ENCODE measurements around the gene MOB3A. TPM values are rescaled to one million over a fixed set of nuclear protein-coding genes. Genes with fewer than 3 reads are reported as not detected.

The MOB3A gene
- total and polyA plus RNA-seq, 2 experiments from 2014 or later = 2.9 to 5.9 TPM

DNA sequence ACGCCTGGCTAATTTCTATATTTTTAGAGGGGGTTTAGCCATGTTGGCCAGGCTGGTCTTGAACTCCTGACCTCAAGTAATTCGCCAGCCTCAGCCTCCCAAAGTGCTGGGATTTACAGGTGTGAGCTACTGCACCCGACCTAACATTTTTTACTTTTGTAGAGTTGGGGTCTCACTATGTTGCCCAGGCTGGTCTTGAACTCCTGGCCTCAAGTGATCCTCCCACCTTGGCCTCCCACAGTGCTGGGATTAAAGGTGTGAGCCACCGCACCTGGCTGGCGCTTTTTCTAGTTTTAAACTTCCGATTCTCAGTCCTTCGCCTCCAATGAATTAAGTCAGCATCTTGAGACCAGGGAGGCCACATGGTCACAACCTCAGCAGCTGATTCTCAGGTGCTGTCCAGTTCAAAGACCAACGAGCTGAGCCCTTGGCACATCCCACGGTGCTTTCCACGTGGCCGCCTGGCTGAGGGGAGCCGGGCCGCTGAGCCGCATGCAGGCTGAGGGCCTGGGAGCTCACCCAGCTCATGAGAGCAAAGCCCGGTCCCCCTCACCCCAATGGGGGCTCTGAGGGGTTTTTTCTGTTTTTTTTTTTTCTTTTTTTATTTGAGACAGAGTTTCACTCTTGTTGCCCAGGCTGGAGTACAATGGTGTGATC, 46.2 kb upstream of the MOB3A start:
- Mint-ChIP-seq H3K4me1 (peaks cover 4% of the 10 kb centered on the region; the same call in 2 of the 3 replicates), H3K27ac (no peak overlapping the region), H3K4me3 (no peak overlapping the region), H3K9me3 (no peaks in the 10 kb centered on the region), H3K36me3 (ENCODE audit: low read depth) (peaks cover 37% of the 10 kb centered on the region), H3K27me3 (ENCODE audit: insufficient read depth, low read depth, poor library complexity) (peaks cover 15% of the 10 kb centered on the region)
- H2AFZ ChIP-seq = no peak overlapping the region
- ATAC-seq (no peak), DNase-seq (ENCODE audit: low spot score) (no peak)
- peaks cover 4% of the 10 kb centered on the region; the same call in 1 of the 2 replicates for H3K36me3 ChIP-seq (ENCODE audit: insufficient read depth)
- H4K20me1 ChIP-seq (replicated peaks; ENCODE audit: insufficient read depth) = peaks cover 61% of the 10 kb centered on the region
- TF ChIP-seq EZH2phosphoT487 (IDR thresholded peaks at IDR 0.05; ENCODE audit: unreplicated experiment) = no peak
- H3K79me2 ChIP-seq (replicated peaks; ENCODE audit: insufficient read depth) = peaks cover 98% of the 10 kb centered on the region
- H3F3A ChIP-seq (replicated peaks; ENCODE audit: low read depth) = peaks cover 4% of the 10 kb centered on the region; the same call in 1 of the 2 replicates
- H3K27ac ChIP-seq (ENCODE audit: low read depth) = no peak overlapping the region
- no peaks in the 10 kb centered on the region for H3K27me3 ChIP-seq (ENCODE audit: insufficient read depth)
- H3K4me3 ChIP-seq = no peak overlapping the region
- no peaks in the 10 kb centered on the region for H3K9me2 ChIP-seq (ENCODE audit: insufficient read depth)
- no peak overlapping the region for H3K4me2 ChIP-seq
- H3K4me1 ChIP-seq (ENCODE audit: insufficient read depth) = no peaks in the 10 kb centered on the region

DNA sequence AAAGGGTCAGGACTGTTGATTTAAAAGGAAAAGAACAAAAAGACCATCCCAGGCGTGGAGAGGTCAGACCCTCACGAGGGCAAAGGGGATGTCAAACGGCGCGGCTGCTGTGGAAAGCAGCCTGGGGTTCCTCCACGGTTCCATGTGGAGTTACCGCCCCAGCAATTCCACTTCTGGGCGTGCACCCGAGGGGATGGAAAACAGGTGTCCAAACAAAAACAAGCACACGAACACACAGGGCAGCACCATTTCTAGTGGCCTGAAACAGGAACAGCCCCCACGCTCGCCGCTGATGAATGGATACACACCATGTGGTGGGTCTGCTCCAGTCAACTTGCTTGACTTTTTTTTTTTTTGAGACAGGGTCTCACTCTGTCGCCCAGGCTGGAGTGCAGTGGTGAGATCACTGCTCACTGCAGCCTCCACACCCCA, 44.0 kb upstream of the MOB3A start:
- H3F3A ChIP-seq (replicated peaks; ENCODE audit: low read depth) = peaks cover 4% of the 10 kb centered on the region; the same call in 1 of the 2 replicates
- DNase-seq (ENCODE audit: low spot score) (no peak), ATAC-seq (no peak)
- H4K20me1 ChIP-seq (replicated peaks; ENCODE audit: insufficient read depth) = peaks cover 44% of the 10 kb centered on the region
- Mint-ChIP-seq H3K27me3 (ENCODE audit: insufficient read depth, low read depth, poor library complexity) (peaks cover 13% of the 10 kb centered on the region), H3K4me3 (no peak overlapping the region), H3K36me3 (ENCODE audit: low read depth) (peaks cover 46% of the 10 kb centered on the region), H3K9me3 (no peaks in the 10 kb centered on the region), H3K4me1 (peaks cover 2% of the 10 kb centered on the region; the same call in 1 of the 3 replicates), H3K27ac (no peak overlapping the region)
- H3K36me3 ChIP-seq (ENCODE audit: insufficient read depth) = peaks cover 10% of the 10 kb centered on the region; the same call in 1 of the 2 replicates
- H3K27ac ChIP-seq (ENCODE audit: low read depth) = no peak overlapping the region
- H3K27me3 ChIP-seq (ENCODE audit: insufficient read depth) = no peaks in the 10 kb centered on the region
- H3K79me2 ChIP-seq (replicated peaks; ENCODE audit: insufficient read depth) = peaks cover 82% of the 10 kb centered on the region
- no peak overlapping the region for H3K4me2 ChIP-seq
- no peaks in the 10 kb centered on the region for H3K4me1 ChIP-seq (ENCODE audit: insufficient read depth)
- no peak overlapping the region for H2AFZ ChIP-seq
- no peak overlapping the region for H3K4me3 ChIP-seq
- no peaks in the 10 kb centered on the region for H3K9me2 ChIP-seq (ENCODE audit: insufficient read depth)
- TF ChIP-seq ZNF114 (CRISPR knock-in tag; IDR thresholded peaks at IDR 0.05) = no peak
- TF ChIP-seq EZH2 (IDR thresholded peaks at IDR 0.05; ENCODE audit: low read depth, unreplicated experiment) = no peak
- no peak for TF ChIP-seq STAT1 (IDR thresholded peaks at IDR 0.05; ENCODE audit: unreplicated experiment)
- TF ChIP-seq, protein P1, sequence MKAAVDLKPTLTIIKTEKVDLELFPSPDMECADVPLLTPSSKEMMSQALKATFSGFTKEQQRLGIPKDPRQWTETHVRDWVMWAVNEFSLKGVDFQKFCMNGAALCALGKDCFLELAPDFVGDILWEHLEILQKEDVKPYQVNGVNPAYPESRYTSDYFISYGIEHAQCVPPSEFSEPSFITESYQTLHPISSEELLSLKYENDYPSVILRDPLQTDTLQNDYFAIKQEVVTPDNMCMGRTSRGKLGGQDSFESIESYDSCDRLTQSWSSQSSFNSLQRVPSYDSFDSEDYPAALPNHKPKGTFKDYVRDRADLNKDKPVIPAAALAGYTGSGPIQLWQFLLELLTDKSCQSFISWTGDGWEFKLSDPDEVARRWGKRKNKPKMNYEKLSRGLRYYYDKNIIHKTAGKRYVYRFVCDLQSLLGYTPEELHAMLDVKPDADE (IDR thresholded peaks at IDR 0.05) = no peak
- TF ChIP-seq, protein P2, sequence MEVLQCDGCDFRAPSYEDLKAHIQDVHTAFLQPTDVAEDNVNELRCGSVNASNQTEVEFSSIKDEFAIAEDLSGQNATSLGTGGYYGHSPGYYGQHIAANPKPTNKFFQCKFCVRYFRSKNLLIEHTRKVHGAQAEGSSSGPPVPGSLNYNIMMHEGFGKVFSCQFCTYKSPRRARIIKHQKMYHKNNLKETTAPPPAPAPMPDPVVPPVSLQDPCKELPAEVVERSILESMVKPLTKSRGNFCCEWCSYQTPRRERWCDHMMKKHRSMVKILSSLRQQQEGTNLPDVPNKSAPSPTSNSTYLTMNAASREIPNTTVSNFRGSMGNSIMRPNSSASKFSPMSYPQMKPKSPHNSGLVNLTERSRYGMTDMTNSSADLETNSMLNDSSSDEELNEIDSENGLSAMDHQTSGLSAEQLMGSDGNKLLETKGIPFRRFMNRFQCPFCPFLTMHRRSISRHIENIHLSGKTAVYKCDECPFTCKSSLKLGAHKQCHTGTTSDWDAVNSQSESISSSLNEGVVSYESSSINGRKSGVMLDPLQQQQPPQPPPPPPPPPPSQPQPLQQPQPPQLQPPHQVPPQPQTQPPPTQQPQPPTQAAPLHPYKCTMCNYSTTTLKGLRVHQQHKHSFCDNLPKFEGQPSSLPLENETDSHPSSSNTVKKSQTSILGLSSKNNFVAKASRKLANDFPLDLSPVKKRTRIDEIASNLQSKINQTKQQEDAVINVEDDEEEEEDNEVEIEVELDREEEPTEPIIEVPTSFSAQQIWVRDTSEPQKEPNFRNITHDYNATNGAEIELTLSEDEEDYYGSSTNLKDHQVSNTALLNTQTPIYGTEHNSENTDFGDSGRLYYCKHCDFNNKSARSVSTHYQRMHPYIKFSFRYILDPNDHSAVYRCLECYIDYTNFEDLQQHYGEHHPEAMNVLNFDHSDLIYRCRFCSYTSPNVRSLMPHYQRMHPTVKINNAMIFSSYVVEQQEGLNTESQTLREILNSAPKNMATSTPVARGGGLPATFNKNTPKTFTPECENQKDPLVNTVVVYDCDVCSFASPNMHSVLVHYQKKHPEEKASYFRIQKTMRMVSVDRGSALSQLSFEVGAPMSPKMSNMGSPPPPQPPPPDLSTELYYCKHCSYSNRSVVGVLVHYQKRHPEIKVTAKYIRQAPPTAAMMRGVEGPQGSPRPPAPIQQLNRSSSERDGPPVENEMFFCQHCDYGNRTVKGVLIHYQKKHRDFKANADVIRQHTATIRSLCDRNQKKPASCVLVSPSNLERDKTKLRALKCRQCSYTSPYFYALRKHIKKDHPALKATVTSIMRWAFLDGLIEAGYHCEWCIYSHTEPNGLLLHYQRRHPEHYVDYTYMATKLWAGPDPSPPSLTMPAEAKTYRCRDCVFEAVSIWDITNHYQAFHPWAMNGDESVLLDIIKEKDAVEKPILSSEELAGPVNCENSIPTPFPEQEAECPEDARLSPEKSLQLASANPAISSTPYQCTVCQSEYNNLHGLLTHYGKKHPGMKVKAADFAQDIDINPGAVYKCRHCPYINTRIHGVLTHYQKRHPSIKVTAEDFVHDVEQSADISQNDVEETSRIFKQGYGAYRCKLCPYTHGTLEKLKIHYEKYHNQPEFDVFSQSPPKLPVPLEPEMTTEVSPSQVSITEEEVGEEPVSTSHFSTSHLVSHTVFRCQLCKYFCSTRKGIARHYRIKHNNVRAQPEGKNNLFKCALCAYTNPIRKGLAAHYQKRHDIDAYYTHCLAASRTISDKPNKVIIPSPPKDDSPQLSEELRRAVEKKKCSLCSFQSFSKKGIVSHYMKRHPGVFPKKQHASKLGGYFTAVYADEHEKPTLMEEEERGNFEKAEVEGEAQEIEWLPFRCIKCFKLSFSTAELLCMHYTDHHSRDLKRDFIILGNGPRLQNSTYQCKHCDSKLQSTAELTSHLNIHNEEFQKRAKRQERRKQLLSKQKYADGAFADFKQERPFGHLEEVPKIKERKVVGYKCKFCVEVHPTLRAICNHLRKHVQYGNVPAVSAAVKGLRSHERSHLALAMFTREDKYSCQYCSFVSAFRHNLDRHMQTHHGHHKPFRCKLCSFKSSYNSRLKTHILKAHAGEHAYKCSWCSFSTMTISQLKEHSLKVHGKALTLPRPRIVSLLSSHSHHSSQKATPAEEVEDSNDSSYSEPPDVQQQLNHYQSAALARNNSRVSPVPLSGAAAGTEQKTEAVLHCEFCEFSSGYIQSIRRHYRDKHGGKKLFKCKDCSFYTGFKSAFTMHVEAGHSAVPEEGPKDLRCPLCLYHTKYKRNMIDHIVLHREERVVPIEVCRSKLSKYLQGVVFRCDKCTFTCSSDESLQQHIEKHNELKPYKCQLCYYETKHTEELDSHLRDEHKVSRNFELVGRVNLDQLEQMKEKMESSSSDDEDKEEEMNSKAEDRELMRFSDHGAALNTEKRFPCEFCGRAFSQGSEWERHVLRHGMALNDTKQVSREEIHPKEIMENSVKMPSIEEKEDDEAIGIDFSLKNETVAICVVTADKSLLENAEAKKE (CRISPR knock-in tag; IDR thresholded peaks at IDR 0.05) = no peak
- TF ChIP-seq JUNB (IDR thresholded peaks at IDR 0.05; ENCODE audit: unreplicated experiment) = no peak
- TF ChIP-seq POLR2AphosphoS5 (IDR thresholded peaks at IDR 0.05; ENCODE audit: low read depth) = no peak
- TF ChIP-seq ZNF331 (CRISPR knock-in tag; IDR thresholded peaks at IDR 0.05; ENCODE audit: low read depth) = no peak
- TF ChIP-seq EZH2phosphoT487 (IDR thresholded peaks at IDR 0.05; ENCODE audit: unreplicated experiment) = no peak
- no peak for TF ChIP-seq CTCF (conservative IDR thresholded peaks at IDR 0.05; ENCODE audit: low read depth in 2 of 2)
- TF ChIP-seq CREB1 (CRISPR knock-in tag; IDR thresholded peaks at IDR 0.05; ENCODE audit: low read depth) = no peak
